HepG2 (cell line): ENCODE results near the gene AHRR. TPM values are rescaled to one million over a fixed set of nuclear protein-coding genes. Genes with fewer than 3 reads are reported as not detected.
A peak's percentile ranks its signal among the peaks of the same experiment; 100 is the strongest.

Experiments used
- FOSL2 ChIP-seq: sonication (generic); formaldehyde crosslinking; IDR thresholded peaks from 2 replicates; pipeline ENCODE4 v1.4.0; 2020; ENCODE audit warnings: missing genetic modification reagents
- FOXK1 ChIP-seq: sonication (generic); formaldehyde crosslinking; IDR thresholded peaks from 2 replicates; pipeline ENCODE4 v1.4.0; 2020; ENCODE audit warnings: low read depth, missing genetic modification reagents, borderline replicate concordance
- HNF4A ChIP-seq: sonication (generic); formaldehyde crosslinking; IDR thresholded peaks from 2 replicates; pipeline ENCODE4 v1.4.0; 2020; ENCODE audit warnings: missing genetic modification reagents
- IKZF1 ChIP-seq: fragments of 450-650 bp; IDR thresholded peaks from 2 replicates; pipeline ENCODE4 v1.7.1; 2016
- KDM6A ChIP-seq: IDR thresholded peaks from 2 replicates; pipeline ENCODE4 v1.6.1; 2016; ENCODE audit warnings: low read depth
- MYNN ChIP-seq: sonication (generic); formaldehyde crosslinking; IDR thresholded peaks from 2 replicates; pipeline ENCODE4 v1.4.0; 2020; ENCODE audit warnings: mild to moderate bottlenecking, low read depth, missing genetic modification reagents
- NCOA1 ChIP-seq: sonication (generic); formaldehyde crosslinking; IDR thresholded peaks from 2 replicates; pipeline ENCODE4 v1.9.0; 2021; ENCODE audit warnings: missing genetic modification reagents
- NKX3-1 ChIP-seq: sonication (generic); formaldehyde crosslinking; IDR thresholded peaks from 2 replicates; pipeline ENCODE4 v1.5.0; 2020; ENCODE audit warnings: missing genetic modification reagents
- ONECUT2 ChIP-seq: sonication (generic); formaldehyde crosslinking; IDR thresholded peaks from 2 replicates; pipeline ENCODE4 v1.4.0; 2020; ENCODE audit warnings: missing genetic modification reagents
- PITX1 ChIP-seq: sonication (generic); formaldehyde crosslinking; IDR thresholded peaks from 2 replicates; pipeline ENCODE4 v1.5.1; 2020; ENCODE audit warnings: mild to moderate bottlenecking, missing genetic modification reagents
- RFX5 ChIP-seq: IDR thresholded peaks from 2 replicates; pipeline ENCODE4 v1.6.1; 2011; ENCODE audit warnings: low read depth, low read length, improper control_type of control experiment
- SNAI1 ChIP-seq: sonication (generic); formaldehyde crosslinking; IDR thresholded peaks from 2 replicates; pipeline ENCODE4 v1.5.0; 2020; ENCODE audit warnings: mild to moderate bottlenecking, missing genetic modification reagents, borderline replicate concordance
- TMF1 ChIP-seq: sonication (generic); formaldehyde crosslinking; IDR thresholded peaks from 2 replicates; pipeline ENCODE4 v1.8.1; 2022; ENCODE audit warnings: low read depth, missing genetic modification reagents
- ZBTB7A ChIP-seq: sonication (generic); formaldehyde crosslinking; IDR thresholded peaks from 2 replicates; pipeline ENCODE4 v1.8.0; 2022; ENCODE audit warnings: mild to moderate bottlenecking, missing genetic modification reagents
- ZIK1 ChIP-seq: sonication (generic); formaldehyde crosslinking; IDR thresholded peaks from 2 replicates; pipeline ENCODE4 v1.5.0; 2020; ENCODE audit warnings: mild to moderate bottlenecking, low read depth, missing genetic modification reagents, borderline replicate concordance
- ZNF160 ChIP-seq: sonication (generic); formaldehyde crosslinking; IDR thresholded peaks from 2 replicates; pipeline ENCODE4 v1.8.0; 2022; ENCODE audit warnings: mild to moderate bottlenecking, inconsistent platforms, missing genetic modification reagents
- ZNF224 ChIP-seq: sonication (generic); formaldehyde crosslinking; IDR thresholded peaks from 2 replicates; pipeline ENCODE4 v1.5.0; 2020; ENCODE audit warnings: mild to moderate bottlenecking, missing genetic modification reagents
- ZNF331 ChIP-seq: sonication (generic); formaldehyde crosslinking; IDR thresholded peaks from 2 replicates; pipeline ENCODE4 v1.4.0; 2020; ENCODE audit warnings: missing genetic modification reagents
- ZNF383 ChIP-seq: sonication (generic); formaldehyde crosslinking; IDR thresholded peaks from 2 replicates; pipeline ENCODE4 v1.4.0; 2020; ENCODE audit warnings: missing genetic modification reagents, mild to moderate bottlenecking, borderline replicate concordance
- polyA plus RNA-seq, 8 experiments: library from polyadenylated mRNA; depleted of rRNA in 3 of 8; stranded (reverse) in 7 of 8; unstranded in 1 of 8; fragments of >200 nt; fragmentation: Illumina TruSeq in 4 of 8; extraction: Trizol in 4 of 8; gene quantifications; 2 replicates each; pipeline versions ENCODE4 v1.2.1 to v1.2.3, GENCODE V29; 2011 to 2016; ENCODE audit warnings: low read depth in 4 of 8, missing spikeins in 1 of 8, mixed read lengths in 1 of 8; ENCODE audit not compliant: insufficient read depth in 1 of 8
- total RNA-seq, 5 experiments: library from RNA; depleted of rRNA; stranded (reverse); fragments of >200 nt; fragmentation: Illumina TruSeq; extraction: Trizol; gene quantifications; 2 replicates each; pipeline ENCODE4 v1.2.3, GENCODE V29; 2016; ENCODE audit warnings: low read depth in 1 of 5
- TF ChIP-seq, protein P1 (sequence below): sonication (generic); formaldehyde crosslinking; IDR thresholded peaks from 2 replicates; pipeline ENCODE4 v1.5.1; 2020; ENCODE audit warnings: missing genetic modification reagents, mild to moderate bottlenecking, borderline replicate concordance
- TF ChIP-seq, protein P2 (sequence below): fragments of 450-650 bp; IDR thresholded peaks from 2 replicates; pipeline ENCODE4 v1.6.1; 2016
- TF ChIP-seq, protein P3 (sequence below): sonication (generic); formaldehyde crosslinking; IDR thresholded peaks from 2 replicates; pipeline ENCODE4 v1.5.1; 2020; ENCODE audit warnings: missing genetic modification reagents, mild to moderate bottlenecking, borderline replicate concordance
- TF ChIP-seq, protein P4 (sequence below): sonication (generic); formaldehyde crosslinking; IDR thresholded peaks from 2 replicates; pipeline ENCODE4 v1.9.0; 2021; ENCODE audit warnings: missing genetic modification reagents, borderline replicate concordance

The AHRR gene
- total and polyA plus RNA-seq, 2 of the 13 experiments (the other 11 are each of a cell fraction or from before 2014, with no cell fraction given), result 0.28 to 0.35 TPM

DNA sequence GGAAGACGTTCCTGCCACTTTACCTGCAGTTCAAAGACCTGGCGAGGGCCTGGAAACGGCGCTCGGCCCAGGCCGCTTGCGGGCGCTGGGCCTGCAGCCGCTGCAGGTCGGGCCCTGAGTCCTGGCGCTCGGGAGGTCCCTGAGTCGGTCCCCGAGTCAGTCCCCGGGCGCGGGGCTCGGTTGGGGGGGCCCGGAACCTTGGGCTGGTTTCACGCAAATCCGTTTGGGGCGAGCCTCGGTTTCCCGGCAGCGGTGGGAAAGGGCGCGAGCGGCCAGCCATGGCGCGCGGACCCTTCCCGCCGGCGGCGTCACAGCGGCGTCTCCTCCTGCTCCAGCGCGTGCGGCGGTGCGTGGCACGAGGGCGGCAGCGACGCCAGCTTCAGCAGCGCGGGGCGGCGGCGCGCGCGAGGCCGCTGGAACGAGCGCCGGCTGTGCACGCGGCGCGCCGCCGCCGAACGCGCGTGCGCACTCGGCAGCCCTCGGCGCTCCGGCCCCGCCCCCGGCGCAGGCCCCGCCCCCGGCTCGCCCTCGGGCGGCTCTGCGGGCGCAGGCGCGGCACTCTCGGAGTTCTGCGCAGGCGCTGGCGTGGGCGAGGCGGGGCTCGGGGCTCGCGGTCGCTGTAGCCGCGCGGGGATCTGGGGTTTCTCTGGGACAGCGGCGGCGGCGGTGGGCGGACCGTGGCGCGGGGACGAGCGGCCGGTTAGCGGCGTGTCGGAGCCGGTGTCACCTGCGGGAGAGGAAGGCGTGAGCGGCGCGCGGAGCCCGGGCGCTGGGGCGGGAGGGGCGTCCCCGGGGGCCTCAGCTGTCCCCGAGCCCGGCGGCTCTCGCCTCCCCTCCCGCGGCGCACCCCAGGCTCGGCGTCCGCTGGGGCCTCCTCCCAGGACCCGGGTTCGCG lies 151.4 kb downstream of the AHRR start (continued):
- TF ChIP-seq ZNF160 (CRISPR knock-in tag) (peak; percentile 91), SNAI1 (CRISPR knock-in tag) (peak; percentile 87), ZIK1 (CRISPR knock-in tag) (peak; percentile 99), ZNF331 (CRISPR knock-in tag) (peak; percentile 82), NKX3-1 (CRISPR knock-in tag) (peak; percentile 97), ZBTB7A (peak; percentile 53; the same call in 1 of the 2 replicates), TMF1 (CRISPR knock-in tag) (peak; percentile 98), ZNF224 (CRISPR knock-in tag) (peak; percentile 87; the same call in 1 of the 2 replicates), NCOA1 (0 out of 2 replicates have a peak, but pooled peaks have one; percentile 69), FOXK1 (CRISPR knock-in tag) (no peak), HNF4A (CRISPR knock-in tag) (no peak), ONECUT2 (peak; percentile 19; the same call in 1 of the 2 replicates), RFX5 (no peak), FOSL2 (CRISPR knock-in tag) (no peak), PITX1 (no peak; the same call in none of the 2 replicates), MYNN (CRISPR knock-in tag) (no peak), KDM6A (CRISPR knock-in tag) (no peak), IKZF1 (no peak), ZNF383 (no peak)
- TF ChIP-seq, protein P1, sequence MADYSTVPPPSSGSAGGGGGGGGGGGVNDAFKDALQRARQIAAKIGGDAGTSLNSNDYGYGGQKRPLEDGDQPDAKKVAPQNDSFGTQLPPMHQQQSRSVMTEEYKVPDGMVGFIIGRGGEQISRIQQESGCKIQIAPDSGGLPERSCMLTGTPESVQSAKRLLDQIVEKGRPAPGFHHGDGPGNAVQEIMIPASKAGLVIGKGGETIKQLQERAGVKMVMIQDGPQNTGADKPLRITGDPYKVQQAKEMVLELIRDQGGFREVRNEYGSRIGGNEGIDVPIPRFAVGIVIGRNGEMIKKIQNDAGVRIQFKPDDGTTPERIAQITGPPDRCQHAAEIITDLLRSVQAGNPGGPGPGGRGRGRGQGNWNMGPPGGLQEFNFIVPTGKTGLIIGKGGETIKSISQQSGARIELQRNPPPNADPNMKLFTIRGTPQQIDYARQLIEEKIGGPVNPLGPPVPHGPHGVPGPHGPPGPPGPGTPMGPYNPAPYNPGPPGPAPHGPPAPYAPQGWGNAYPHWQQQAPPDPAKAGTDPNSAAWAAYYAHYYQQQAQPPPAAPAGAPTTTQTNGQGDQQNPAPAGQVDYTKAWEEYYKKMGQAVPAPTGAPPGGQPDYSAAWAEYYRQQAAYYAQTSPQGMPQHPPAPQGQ (CRISPR knock-in tag), result no peak
- TF ChIP-seq, protein P2, sequence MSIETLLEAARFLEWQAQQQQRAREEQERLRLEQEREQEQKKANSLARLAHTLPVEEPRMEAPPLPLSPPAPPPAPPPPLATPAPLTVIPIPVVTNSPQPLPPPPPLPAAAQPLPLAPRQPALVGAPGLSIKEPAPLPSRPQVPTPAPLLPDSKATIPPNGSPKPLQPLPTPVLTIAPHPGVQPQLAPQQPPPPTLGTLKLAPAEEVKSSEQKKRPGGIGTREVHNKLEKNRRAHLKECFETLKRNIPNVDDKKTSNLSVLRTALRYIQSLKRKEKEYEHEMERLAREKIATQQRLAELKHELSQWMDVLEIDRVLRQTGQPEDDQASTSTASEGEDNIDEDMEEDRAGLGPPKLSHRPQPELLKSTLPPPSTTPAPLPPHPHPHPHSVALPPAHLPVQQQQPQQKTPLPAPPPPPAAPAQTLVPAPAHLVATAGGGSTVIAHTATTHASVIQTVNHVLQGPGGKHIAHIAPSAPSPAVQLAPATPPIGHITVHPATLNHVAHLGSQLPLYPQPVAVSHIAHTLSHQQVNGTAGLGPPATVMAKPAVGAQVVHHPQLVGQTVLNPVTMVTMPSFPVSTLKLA, result no peak
- TF ChIP-seq, protein P3, sequence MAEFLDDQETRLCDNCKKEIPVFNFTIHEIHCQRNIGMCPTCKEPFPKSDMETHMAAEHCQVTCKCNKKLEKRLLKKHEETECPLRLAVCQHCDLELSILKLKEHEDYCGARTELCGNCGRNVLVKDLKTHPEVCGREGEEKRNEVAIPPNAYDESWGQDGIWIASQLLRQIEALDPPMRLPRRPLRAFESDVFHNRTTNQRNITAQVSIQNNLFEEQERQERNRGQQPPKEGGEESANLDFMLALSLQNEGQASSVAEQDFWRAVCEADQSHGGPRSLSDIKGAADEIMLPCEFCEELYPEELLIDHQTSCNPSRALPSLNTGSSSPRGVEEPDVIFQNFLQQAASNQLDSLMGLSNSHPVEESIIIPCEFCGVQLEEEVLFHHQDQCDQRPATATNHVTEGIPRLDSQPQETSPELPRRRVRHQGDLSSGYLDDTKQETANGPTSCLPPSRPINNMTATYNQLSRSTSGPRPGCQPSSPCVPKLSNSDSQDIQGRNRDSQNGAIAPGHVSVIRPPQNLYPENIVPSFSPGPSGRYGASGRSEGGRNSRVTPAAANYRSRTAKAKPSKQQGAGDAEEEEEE, result no peak
- TF ChIP-seq, protein P4, sequence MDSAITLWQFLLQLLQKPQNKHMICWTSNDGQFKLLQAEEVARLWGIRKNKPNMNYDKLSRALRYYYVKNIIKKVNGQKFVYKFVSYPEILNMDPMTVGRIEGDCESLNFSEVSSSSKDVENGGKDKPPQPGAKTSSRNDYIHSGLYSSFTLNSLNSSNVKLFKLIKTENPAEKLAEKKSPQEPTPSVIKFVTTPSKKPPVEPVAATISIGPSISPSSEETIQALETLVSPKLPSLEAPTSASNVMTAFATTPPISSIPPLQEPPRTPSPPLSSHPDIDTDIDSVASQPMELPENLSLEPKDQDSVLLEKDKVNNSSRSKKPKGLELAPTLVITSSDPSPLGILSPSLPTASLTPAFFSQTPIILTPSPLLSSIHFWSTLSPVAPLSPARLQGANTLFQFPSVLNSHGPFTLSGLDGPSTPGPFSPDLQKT (CRISPR knock-in tag), result peak; percentile 32; the same call in 1 of the 2 replicates
